Loucy (cell line): ENCODE results near the gene MGAT5.

ENCODE experiments used
- H2AFZ ChIP-seq: fragments of 200-600 bp; sonication (generic); 2 replicates; pipeline ENCODE4 v1.6.0; 2016; ENCODE audit warnings: antibody characterized with exemption, mild to moderate bottlenecking, low read length, moderate library complexity
- H3F3A ChIP-seq: fragments of 200-600 bp; 2 replicates; pipeline ENCODE4 v1.6.0; 2016; ENCODE audit warnings: antibody characterized with exemption, low read depth, mild to moderate bottlenecking
- H3K27me3 ChIP-seq: fragments of 200-600 bp; sonication (generic); 2 replicates; pipeline ENCODE4 v1.6.1; 2014; ENCODE audit warnings: low read length, mild to moderate bottlenecking; ENCODE audit not compliant: insufficient read depth, poor library complexity, severe bottlenecking
- H3K36me3 ChIP-seq: fragments of 200-600 bp; sonication (generic); 2 replicates; pipeline ENCODE4 v1.6.1; 2016; ENCODE audit warnings: low read length; ENCODE audit not compliant: insufficient read depth
- H3K4me1 ChIP-seq: fragments of 200-600 bp; sonication (generic); 2 replicates; pipeline ENCODE4 v1.5.1; 2014; ENCODE audit warnings: low read length, mild to moderate bottlenecking; ENCODE audit not compliant: insufficient read depth, poor library complexity, severe bottlenecking
- H3K4me2 ChIP-seq: fragments of 200-600 bp; sonication (generic); 2 replicates; pipeline ENCODE4 v1.6.0; 2014; ENCODE audit warnings: antibody characterized with exemption, low read length, low read depth, mild to moderate bottlenecking; ENCODE audit not compliant: poor library complexity, severe bottlenecking
- H3K4me3 ChIP-seq: fragments of 200-600 bp; sonication (generic); 2 replicates; pipeline ENCODE4 v1.5.1; 2014; ENCODE audit warnings: low read length, mild to moderate bottlenecking, mixed read lengths; ENCODE audit not compliant: poor library complexity, severe bottlenecking
- H3K79me2 ChIP-seq: fragments of 200-600 bp; sonication (generic); 2 replicates; pipeline ENCODE4 v1.6.1; 2014; ENCODE audit warnings: low read length; ENCODE audit not compliant: insufficient read depth
- H3K9ac ChIP-seq: fragments of 200-600 bp; sonication (generic); 2 replicates; pipeline ENCODE4 v1.6.0; 2014; ENCODE audit warnings: mild to moderate bottlenecking, low read depth, low read length, moderate library complexity; ENCODE audit not compliant: poor library complexity, severe bottlenecking
- H3K9me2 ChIP-seq: fragments of 200-600 bp; sonication (generic); replicated peaks from 2 replicates; pipeline ENCODE4 v1.6.1; 2016; ENCODE audit warnings: low read depth, low read length, mixed read lengths
- H3K9me3 ChIP-seq: fragments of 200-600 bp; sonication (generic); 2 replicates; pipeline ENCODE4 v1.6.1; 2014; ENCODE audit warnings: mild to moderate bottlenecking, antibody characterized with exemption, low read length, low read depth; ENCODE audit not compliant: insufficient read depth
- H4K20me1 ChIP-seq: fragments of 200-600 bp; sonication (generic); 2 replicates; pipeline ENCODE4 v1.6.0; 2014; ENCODE audit warnings: antibody characterized with exemption, low read length, mild to moderate bottlenecking; ENCODE audit not compliant: insufficient read depth, poor library complexity, severe bottlenecking
- CTCF ChIP-seq: fragments of 200-600 bp; sonication (generic); conservative IDR thresholded peaks from 2 replicates; pipeline ENCODE4 v1.5.1; 2014; ENCODE audit warnings: mild to moderate bottlenecking, antibody characterized with exemption, low read length
- EZH2phosphoT487 ChIP-seq: fragments of 200-600 bp; IDR thresholded peaks from 2 replicates; pipeline ENCODE4 v1.6.1; 2018; ENCODE audit warnings: antibody characterized with exemption, mild to moderate bottlenecking, moderate library complexity, borderline replicate concordance

MGAT5 gene

GRCh38 chr2:134375935-134376334 lies 122.1 kb downstream of the MGAT5 start:
- no peaks in the 10 kb centered on the region for H3K9me3 ChIP-seq
- H3K9ac ChIP-seq, result no peak overlapping the region
- H3F3A ChIP-seq, result no peaks in the 10 kb centered on the region
- no peaks in the 10 kb centered on the region for H3K27me3 ChIP-seq
- no peaks in the 10 kb centered on the region for H3K9me2 ChIP-seq
- H3K4me2 ChIP-seq, result no peak overlapping the region
- no peak overlapping the region for H3K4me3 ChIP-seq
- no peak overlapping the region for H2AFZ ChIP-seq
- TF ChIP-seq CTCF (0 out of 2 replicates have a peak, but pooled peaks have one; percentile 14), EZH2phosphoT487 (no peak)
- peaks cover 19% of the 10 kb centered on the region; the same call in 1 of the 2 replicates for H3K36me3 ChIP-seq
- no peaks in the 10 kb centered on the region for H3K79me2 ChIP-seq
- no peaks in the 10 kb centered on the region for H4K20me1 ChIP-seq
- no peaks in the 10 kb centered on the region for H3K4me1 ChIP-seq

- Histone ChIP-seq H3F3A (no peaks in the 10 kb centered on the region), H3K79me2 (no peaks in the 10 kb centered on the region), H3K4me2 (no peak overlapping the region), H4K20me1 (no peaks in the 10 kb centered on the region), H3K4me1 (no peaks in the 10 kb centered on the region), H3K9me3 (no peaks in the 10 kb centered on the region), H3K27me3 (no peaks in the 10 kb centered on the region), H3K36me3 (peaks cover 19% of the 10 kb centered on the region; the same call in 1 of the 2 replicates), H2AFZ (no peak overlapping the region), H3K4me3 (no peak overlapping the region), H3K9ac (no peak overlapping the region), H3K9me2 (no peaks in the 10 kb centered on the region)
- TF ChIP-seq EZH2phosphoT487 (no peak), CTCF (no peak)
Observed at GRCh38 chr2:134377730-134378129, 123.9 kb downstream of the MGAT5 start.

GRCh38 chr2:134379293-134379692 lies 125.4 kb downstream of the MGAT5 start:
- no peaks in the 10 kb centered on the region for H3K9me3 ChIP-seq
- H3K4me1 ChIP-seq, result no peaks in the 10 kb centered on the region
- H3K9ac ChIP-seq, result no peak overlapping the region
- peaks cover 19% of the 10 kb centered on the region; the same call in 1 of the 2 replicates for H3K36me3 ChIP-seq
- no peaks in the 10 kb centered on the region for H3K79me2 ChIP-seq
- TF ChIP-seq CTCF (no peak), EZH2phosphoT487 (no peak)
- H4K20me1 ChIP-seq, result no peaks in the 10 kb centered on the region
- no peak overlapping the region for H3K4me2 ChIP-seq
- H2AFZ ChIP-seq, result no peak overlapping the region
- H3K27me3 ChIP-seq, result no peaks in the 10 kb centered on the region
- no peak overlapping the region for H3K4me3 ChIP-seq
- no peaks in the 10 kb centered on the region for H3K9me2 ChIP-seq
- no peaks in the 10 kb centered on the region for H3F3A ChIP-seq
